ENCODE results near the gene TP53RK.
"Not testable (repeated sequence)": the region's sequence is repeated elsewhere in the genome, so short reads cannot be mapped to it uniquely, and the experiment has no call there.

TP53RK gene

DNA sequence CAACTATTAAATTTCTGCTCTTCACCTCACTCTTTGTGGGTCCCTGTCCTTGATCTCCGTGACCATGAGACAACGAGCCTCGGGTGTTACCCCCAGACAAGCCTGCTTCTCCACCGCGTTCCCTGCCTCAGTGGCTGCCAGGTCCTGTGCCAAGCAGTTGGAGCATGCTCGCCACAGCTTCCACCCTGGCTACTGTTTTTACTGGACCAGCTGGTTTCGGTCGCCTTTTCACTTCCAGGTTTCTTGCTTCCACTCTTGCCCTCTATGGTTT, 5.6 kb downstream of the TP53RK start:
- no peak for TF ChIP-seq POLR2A (IDR thresholded peaks at IDR 0.05; ENCODE audit: low read length)
- no peak for TF ChIP-seq GATA1 (IDR thresholded peaks at IDR 0.05; ENCODE audit: low read depth, low read length)
- no peak for DNase-seq

- DNase-seq: peak; percentile 26 to 68
- no peak for TF ChIP-seq GATA1 (IDR thresholded peaks at IDR 0.05; ENCODE audit: low read depth, low read length)
- TF ChIP-seq POLR2A (IDR thresholded peaks at IDR 0.05; ENCODE audit: low read length): no peak
Observed at GRCh38 chr20:46683011-46683667, 6.1 kb downstream of the TP53RK start.

DNA sequence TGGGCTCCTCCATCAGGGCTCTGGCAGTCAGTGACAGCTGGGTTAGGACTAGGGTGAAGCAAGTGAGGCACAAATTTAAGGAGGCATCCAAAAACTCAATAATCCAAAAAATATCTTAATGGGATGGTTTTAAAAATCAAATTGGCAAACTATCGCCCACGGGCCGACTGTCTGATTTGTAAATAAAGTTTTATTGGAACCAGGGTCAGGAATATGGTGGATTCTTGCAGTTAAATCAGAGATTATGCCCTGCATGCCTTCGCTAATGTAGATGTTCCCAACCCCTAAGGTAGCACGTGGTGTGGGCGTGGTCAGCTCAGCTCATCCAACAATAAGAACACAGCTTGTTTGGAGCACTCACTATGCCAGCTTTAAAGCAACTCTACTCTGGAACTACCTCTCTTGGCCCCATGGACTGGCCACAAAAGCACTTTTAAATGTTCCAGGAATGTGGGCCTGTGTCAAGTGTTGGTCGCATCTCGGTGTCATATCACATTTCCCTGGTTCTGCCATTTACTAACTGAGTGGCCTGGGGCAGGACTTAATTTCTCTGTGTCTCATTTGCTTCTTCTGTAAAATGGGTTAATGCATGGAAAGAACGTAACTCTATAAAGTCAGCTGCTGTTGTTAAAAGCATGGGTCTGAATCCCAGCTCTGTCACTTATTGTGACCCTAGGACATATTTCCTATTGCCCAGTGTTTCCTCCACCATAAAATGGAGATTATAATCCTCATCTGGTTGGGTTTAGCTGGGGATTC, 7.0 kb downstream of the TP53RK start:
- TF ChIP-seq GATA1 (IDR thresholded peaks at IDR 0.05; ENCODE audit: low read depth, low read length): no peak
- no peak for TF ChIP-seq POLR2A (IDR thresholded peaks at IDR 0.05; ENCODE audit: low read length)
- DNase-seq: no peak

DNA sequence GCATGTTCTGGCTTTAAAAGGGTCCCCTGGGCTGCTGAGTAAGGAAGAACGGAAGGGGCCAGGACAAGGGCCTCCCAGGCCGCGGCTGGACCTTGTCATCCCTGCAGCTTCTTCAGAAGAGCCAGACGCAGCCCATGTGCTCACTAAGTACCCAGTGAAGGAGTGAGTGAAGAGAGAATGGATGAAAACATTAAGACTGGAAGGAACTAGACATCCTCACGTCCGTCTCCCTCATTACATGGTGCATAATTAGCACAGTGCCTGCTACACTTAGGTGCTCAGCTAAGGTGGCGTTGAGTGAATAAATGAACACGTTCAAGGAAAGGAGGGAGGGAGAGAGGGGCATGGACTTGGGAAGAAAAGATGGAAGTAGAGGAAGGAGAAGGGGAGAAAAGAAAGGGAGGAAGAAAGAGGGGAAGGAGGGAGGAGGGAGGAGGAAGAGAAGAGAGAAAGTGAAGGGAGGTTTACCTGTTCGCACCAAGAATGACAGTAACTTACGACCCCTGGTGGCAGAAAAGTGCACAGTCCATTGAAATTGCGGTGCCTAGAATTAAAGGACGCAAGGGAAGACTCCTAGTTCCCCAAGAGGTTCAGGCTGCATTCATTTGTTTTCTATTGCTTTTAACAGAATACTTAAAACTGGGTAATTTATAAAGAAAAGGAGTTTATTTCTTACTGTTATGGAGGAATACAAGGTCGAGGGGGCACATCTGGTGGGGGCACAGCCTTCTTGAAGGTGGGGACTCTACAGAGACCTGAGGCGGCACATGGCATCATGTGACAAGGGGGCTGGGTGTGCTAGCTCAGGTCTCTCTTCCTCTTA, 8.0 kb downstream of the TP53RK start:
- peak; percentile 50 to 73 for DNase-seq
- TF ChIP-seq GATA1 (IDR thresholded peaks at IDR 0.05; ENCODE audit: low read depth, low read length) (no peak), POLR2A (IDR thresholded peaks at IDR 0.05; ENCODE audit: low read length) (no peak)

GRCh38 chr20:46680684-46681031, 8.6 kb downstream of the TP53RK start:
- no peak for DNase-seq
- no peak for TF ChIP-seq GATA1 (IDR thresholded peaks at IDR 0.05; ENCODE audit: low read depth, low read length)
- no peak for TF ChIP-seq POLR2A (IDR thresholded peaks at IDR 0.05; ENCODE audit: low read length)

DNA sequence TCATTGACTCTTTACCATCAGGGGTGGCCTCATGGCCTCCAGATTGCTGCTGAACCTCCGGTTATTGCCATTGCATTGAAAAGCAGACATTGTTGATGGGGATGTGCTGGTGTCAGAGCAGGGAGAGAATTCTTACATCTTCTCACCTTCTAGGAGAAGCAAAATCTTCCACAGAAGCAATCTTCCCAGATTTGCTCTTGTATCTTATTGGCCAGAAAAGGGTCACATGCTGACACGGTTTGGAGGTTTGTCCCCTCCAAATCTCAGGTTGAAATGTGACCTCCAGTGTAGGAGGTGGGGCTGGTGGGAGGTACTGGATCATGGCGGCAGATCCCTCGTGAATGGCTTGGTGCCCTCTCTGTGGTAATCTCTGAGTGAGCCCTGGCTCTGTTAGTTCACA, 10.7 kb downstream of the TP53RK start:
- DNase-seq: no peak
- TF ChIP-seq GATA1 (IDR thresholded peaks at IDR 0.05; ENCODE audit: low read depth, low read length): no peak
- TF ChIP-seq POLR2A (IDR thresholded peaks at IDR 0.05; ENCODE audit: low read length): no peak

GRCh38 chr20:46677608-46678007, 11.6 kb downstream of the TP53RK start:
- no peak for TF ChIP-seq GATA1 (IDR thresholded peaks at IDR 0.05; ENCODE audit: low read depth, low read length)
- no peak for TF ChIP-seq POLR2A (IDR thresholded peaks at IDR 0.05; ENCODE audit: low read length)
- no peak for DNase-seq

DNA sequence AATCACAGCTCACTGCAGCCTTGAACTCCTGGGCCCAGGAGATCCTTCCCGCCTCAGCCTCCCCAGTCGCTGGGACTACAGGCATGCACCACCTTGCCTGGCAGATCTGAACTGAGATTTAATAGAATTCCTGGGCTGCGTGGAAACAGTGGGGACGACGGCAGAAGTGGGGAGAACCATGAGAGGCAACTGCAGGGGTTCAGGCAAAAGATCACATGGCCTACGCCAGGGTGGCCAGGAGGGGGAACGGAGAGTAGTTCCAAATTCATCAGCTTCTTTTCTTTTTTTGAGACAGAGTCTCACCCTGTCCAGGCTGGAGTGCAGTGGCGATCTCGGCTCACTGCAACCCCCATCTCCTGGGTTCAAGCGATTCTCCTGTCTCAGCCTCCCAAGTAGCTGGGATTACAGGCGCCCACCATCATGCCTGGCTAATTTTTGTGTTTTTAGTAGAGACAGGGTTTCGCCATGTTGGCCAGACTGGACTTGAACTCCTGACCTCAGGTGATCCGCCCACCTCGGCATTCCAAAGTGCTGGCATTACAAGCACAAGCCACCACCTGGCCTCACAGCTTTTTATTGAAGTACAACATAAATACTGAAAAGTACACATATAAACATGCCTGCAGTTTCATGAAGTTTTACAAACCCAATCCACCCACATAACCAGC, 12.5 kb downstream of the TP53RK start:
- DNase-seq: not testable (repeated sequence)

GRCh38 chr20:46674253-46675083, 14.8 kb downstream of the TP53RK start:
- TF ChIP-seq GATA1 (IDR thresholded peaks at IDR 0.05; ENCODE audit: low read depth, low read length): no peak
- no peak for TF ChIP-seq POLR2A (IDR thresholded peaks at IDR 0.05; ENCODE audit: low read length)
- no peak for DNase-seq

GRCh38 chr20:46673394-46674252, 15.6 kb downstream of the TP53RK start:
- TF ChIP-seq POLR2A (IDR thresholded peaks at IDR 0.05; ENCODE audit: low read length): no peak
- no peak for DNase-seq

GRCh38 chr20:46672543-46673148, 16.6 kb downstream of the TP53RK start:
- TF ChIP-seq POLR2A (IDR thresholded peaks at IDR 0.05; ENCODE audit: low read length) (no peak), GATA1 (IDR thresholded peaks at IDR 0.05; ENCODE audit: low read depth, low read length) (no peak)
- DNase-seq: no peak

DNA sequence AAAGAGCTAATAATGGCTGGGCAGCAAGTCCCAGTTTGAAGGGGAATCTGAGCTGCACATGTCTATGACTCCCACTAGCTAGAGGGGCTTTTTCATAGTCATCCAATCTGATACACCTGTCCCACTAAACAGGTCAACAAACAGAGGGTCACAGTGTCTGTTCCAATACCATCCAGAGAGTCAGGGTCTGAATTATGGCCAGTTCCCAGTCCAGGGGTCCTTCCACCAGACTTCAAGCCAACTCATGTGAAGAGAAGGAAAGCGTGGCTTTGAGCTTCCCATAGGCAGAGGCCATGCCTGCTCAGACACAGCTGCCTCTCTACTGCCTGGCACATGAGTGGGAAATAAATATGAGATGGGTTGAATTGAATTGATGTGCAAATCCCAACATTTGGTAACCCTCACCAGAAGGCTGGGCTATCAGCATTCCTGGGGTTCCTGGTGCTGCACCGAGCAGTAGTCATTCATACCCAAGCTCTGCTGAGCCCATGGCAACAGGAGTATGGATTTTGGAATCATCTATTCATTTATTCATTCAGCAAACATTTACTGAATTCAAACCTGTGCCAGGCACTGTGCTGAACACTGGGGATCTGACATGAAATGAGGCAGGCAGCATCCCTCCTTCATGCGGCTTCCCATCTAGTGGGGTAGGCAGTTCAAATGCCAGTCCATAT, 17.2 kb downstream of the TP53RK start:
- TF ChIP-seq GATA1 (IDR thresholded peaks at IDR 0.05; ENCODE audit: low read depth, low read length) (no peak), POLR2A (IDR thresholded peaks at IDR 0.05; ENCODE audit: low read length) (no peak)
- DNase-seq: no peak

All from erythroblast (primary cell).